Cardiac fibroblast (primary cell): ENCODE data around the gene VPS37C.
"Not testable (repeated sequence)": the region's sequence is repeated elsewhere in the genome, so short reads cannot be mapped to it uniquely, and the experiment has no call there.

Experiments used
- DNase-seq, 2 donors: peaks; one replicate each; pipeline versions ENCODE4 v3.0.0 to v3.0.0-alpha.2; 2010; ENCODE audit warnings: low read depth in 2 of 2
- H3K4me3 ChIP-seq, 2 donors: replicated peaks in 1 of 2; 1 replicate in 1 of 2; 2 replicates in 1 of 2; pipeline ENCODE4 v1.5.1; 2011; ENCODE audit warnings: low read depth in 2 of 2, low read length in 2 of 2, mild to moderate bottlenecking in 2 of 2, moderate library complexity in 1 of 2
- TF ChIP-seq, protein P1 (sequence below): IDR thresholded peaks from one replicate; pipeline ENCODE4 v1.5.1; 2011; ENCODE audit warnings: low read depth, mild to moderate bottlenecking, low read length, inconsistent platforms

The VPS37C gene

DNA sequence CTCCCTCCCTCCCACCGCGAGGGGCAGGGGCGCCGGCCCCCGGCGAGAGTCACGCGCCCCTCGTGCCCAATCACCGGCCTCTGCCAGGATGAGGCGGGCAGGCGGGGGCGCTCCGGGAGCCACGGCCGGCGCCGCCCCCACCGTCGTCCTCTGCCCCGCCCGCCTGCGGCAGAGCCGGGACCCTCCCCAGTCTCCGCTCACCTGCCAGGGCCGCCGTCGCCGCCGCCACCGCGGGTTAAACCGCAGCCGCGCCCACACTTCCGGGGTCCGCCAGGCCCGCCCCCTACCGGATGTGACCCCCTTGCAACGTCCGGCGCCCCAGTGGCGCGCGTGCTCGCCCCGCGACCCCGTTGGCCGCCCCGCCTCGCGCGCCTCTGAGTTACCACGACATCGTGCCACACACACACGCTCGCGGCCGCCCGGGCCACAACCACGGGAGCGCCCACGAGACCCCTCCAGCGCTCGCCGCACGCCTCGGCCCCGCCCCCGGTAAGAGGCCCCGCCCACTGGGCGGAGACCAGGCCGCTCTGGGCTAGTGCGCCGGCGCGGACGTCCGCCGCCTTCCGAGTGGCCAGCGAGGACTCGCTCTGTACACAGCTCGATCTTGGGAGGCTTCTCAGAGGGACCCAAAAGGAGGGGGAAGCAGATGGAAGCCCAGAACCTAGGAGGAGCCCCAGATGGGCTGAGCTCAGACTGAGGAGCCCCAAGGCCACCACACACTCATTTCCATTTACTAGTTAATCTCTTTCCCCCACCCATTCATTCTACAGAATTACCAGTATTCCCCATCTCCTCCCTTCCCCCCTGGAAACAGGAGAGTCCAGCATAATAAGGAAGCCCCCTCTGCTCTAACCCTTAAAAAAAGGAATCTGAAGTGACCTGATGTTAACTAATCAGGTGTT lies at the start of gene VPS37C:
Gene VPS37C (minus strand): TSS at position 237 of the 902 bp plus-strand sequence. CDS start 22,597 bp downstream, outside the sequence.
- peak; percentile 85 to 91 for DNase-seq
- TF ChIP-seq, protein P1, sequence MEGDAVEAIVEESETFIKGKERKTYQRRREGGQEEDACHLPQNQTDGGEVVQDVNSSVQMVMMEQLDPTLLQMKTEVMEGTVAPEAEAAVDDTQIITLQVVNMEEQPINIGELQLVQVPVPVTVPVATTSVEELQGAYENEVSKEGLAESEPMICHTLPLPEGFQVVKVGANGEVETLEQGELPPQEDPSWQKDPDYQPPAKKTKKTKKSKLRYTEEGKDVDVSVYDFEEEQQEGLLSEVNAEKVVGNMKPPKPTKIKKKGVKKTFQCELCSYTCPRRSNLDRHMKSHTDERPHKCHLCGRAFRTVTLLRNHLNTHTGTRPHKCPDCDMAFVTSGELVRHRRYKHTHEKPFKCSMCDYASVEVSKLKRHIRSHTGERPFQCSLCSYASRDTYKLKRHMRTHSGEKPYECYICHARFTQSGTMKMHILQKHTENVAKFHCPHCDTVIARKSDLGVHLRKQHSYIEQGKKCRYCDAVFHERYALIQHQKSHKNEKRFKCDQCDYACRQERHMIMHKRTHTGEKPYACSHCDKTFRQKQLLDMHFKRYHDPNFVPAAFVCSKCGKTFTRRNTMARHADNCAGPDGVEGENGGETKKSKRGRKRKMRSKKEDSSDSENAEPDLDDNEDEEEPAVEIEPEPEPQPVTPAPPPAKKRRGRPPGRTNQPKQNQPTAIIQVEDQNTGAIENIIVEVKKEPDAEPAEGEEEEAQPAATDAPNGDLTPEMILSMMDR: no peak
- H3K4me3 ChIP-seq: peak within 1 kb of the TSS; percentile 66 to 76

- not testable (repeated sequence) for DNase-seq, H3K4me3 ChIP-seq
Measured at GRCh38 chr11:61210629-61211028, 49.4 kb upstream of the VPS37C start.

- not testable (repeated sequence) for H3K4me3 ChIP-seq, DNase-seq
Measured at GRCh38 chr11:61207636-61208310, 46.5 kb upstream of the VPS37C start.

- H3K4me3 ChIP-seq, DNase-seq: not testable (repeated sequence)
Measured at GRCh38 chr11:61204502-61205059, 43.4 kb upstream of the VPS37C start.

- H3K4me3 ChIP-seq, DNase-seq: not testable (repeated sequence)
Measured at GRCh38 chr11:61203873-61204272, 42.6 kb upstream of the VPS37C start.

- not testable (repeated sequence) for DNase-seq, H3K4me3 ChIP-seq
Measured at GRCh38 chr11:61202950-61203746, 41.9 kb upstream of the VPS37C start, which contains the start of gene PGA3. Gene PGA3 (plus strand): TSS chr11:61203515. CDS start chr11:61203565, 50 bp downstream.

- TF ChIP-seq, protein P1: no peak
- no peak overlapping the region for H3K4me3 ChIP-seq
- DNase-seq: no peak
Measured at GRCh38 chr11:61201476-61201875, 40.2 kb upstream of the VPS37C start.

- no peak for DNase-seq
- TF ChIP-seq, protein P1: no peak
- H3K4me3 ChIP-seq: no peak overlapping the region
Measured at GRCh38 chr11:61198948-61199523, 37.8 kb upstream of the VPS37C start.

DNA sequence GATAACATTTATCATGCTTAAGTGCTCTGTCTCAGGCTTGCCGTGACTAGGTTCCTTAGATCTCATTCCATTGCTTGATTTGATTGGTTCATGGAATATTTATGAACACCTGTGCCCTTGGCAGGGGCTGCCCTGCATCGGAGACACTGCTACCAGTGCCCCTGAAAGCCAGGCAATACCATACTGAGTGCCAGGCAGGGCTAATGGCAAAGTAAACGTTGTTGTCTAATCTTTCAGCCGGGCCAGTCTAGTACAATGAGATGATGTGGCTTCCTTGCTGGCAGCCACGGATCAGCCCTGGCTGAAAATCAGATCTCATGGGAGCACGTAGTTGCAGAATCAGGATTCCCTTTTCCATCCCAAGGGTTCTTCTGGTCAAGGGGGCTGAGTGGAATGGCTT lies 37.1 kb upstream of the VPS37C start:
- no peak overlapping the region for H3K4me3 ChIP-seq
- TF ChIP-seq, protein P1: no peak
- DNase-seq: no peak
